ENCODE data around the gene ST3GAL5.

Gene ST3GAL5

GRCh38 chr2:85806358-85807118, 82.3 kb downstream of the ST3GAL5 start:
- no peak for DNase-seq (ENCODE audit: low read depth in 2 of 2)

GRCh38 chr2:85804583-85804982, 84.2 kb downstream of the ST3GAL5 start:
- peak in 1 of 2 donors; percentile 17 for DNase-seq (ENCODE audit: low read depth in 2 of 2)

GRCh38 chr2:85803704-85804425, 84.9 kb downstream of the ST3GAL5 start:
- DNase-seq (ENCODE audit: low read depth in 2 of 2), result no peak

- DNase-seq (ENCODE audit: low read depth in 2 of 2), result no peak
Measured at GRCh38 chr2:85802354-85803103, 86.3 kb downstream of the ST3GAL5 start.

- no peak for DNase-seq (ENCODE audit: low read depth in 2 of 2)
Measured at GRCh38 chr2:85801871-85802270, 86.9 kb downstream of the ST3GAL5 start.

DNA sequence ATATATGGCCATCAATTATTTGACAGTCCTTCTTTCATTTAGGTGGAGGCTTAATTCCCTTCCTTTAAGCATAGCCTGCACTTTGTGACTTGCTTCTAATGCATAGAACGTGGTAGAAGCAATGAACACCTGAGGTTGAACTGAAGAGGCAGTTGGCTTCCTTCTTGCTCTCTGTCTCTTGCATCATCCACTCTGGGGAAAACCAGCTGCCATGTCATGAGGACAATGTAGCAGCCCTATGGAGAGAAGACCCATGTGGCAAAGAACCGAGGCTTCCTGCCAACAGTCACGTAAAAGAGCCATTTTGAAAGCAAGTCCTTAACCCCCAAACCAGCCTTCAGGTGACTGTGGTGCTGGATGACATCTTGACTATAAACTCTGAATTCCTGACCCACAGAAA, 88.2 kb downstream of the ST3GAL5 start:
- no peak for DNase-seq (ENCODE audit: low read depth in 2 of 2)

DNA sequence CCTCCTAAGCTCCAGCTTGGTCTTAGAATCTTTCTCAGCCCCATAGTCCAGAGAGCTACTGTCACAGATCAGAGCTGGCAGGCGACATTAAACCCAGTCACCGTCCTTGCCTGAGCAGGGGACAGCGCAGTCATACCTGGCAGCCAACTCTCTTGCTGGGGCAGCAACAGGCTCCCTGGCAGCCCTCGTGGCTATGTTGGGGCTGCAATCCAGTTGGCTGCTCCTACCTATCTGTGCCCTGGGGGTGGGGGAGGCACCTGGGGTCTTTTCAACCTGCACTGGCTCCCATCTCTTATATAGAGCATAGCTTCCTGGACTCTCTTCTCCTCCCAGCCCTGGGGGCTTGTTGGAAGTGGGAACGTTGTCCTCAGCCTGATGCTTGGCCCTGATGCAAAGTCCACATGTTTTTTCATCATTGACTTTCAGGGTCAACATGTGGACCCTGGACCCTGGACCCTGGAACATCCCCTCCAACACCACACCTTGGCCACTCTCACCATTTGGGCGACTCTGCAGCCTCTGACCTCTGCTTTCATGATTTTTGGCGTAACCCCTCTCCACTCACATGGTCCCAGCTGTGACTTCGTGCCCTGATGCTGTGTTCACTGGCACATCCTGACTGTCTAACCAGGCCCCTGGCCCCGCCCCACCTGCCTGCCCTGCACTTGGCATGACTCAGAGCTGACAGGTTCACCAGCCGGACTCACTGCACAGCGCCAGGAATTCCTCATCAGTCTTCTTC, 89.4 kb downstream of the ST3GAL5 start:
- DNase-seq (ENCODE audit: low read depth in 2 of 2), result peak in 1 of 2 donors; percentile 4

GRCh38 chr2:85797921-85798320, 90.9 kb downstream of the ST3GAL5 start:
- no peak for DNase-seq (ENCODE audit: low read depth in 2 of 2)

DNA sequence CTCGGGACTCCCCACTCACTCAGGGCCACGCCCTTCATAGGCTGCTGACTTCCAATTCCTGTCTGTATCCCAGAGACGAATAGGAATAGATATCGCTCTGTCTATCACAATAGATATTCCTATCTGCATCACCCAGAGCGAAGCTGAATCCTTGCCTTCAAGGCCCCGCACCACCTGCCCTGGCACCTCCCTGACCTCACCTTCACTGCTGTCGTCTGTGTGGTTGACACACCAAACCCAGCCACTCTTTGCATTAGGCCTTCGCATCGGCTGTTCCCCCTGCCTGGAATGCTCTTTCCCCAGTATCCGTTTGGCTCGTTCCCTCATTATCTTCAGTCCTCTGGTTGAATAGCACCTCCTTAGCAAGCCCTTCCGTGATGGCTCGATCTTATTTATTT, 91.5 kb downstream of the ST3GAL5 start:
- no peak for DNase-seq (ENCODE audit: low read depth in 2 of 2)

DNA sequence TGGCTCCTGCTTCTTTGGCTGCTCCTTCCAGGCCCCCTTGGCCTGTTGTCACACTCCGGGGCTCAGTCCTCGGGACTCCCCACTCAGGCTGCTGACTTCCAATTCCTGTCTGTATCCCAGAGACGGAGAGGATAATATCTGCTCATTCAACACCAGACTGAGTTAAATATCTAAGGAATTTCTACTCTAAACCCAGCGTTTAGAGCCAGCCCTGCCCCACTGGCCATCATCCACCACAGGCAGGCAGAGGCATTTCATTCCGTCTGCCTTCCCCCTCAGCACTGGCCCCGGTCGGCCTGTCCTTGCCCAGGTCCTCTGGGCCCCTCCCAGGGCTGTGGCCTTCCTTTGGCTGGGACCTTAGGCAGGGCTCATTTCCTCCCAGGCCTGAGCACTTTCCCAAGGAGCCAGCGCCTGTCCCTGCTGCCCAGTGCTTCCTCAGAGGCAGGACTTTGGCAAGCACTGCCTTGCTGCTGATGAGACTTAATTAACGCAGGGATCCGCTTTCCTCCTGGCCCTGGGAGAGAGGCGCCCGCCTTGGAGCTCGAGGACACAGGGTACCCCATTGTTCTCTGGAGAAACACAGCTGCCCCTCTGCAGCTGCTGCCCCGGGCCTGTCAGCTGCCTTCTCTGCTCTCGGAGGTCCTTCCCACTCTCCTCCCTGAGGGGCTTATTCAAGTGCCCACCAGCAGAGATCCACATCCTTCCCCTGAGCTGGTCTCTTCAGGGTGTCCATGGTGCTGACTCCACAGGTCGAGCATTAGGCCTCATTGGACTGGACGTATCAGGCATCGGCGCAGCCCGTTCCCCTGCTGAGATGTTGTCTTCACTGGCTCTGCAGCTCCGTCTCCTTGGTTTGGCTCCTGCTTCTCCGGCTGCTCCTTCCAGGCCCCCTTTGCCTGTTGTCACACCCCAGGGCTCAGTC, 92.2 kb downstream of the ST3GAL5 start:
- DNase-seq (ENCODE audit: low read depth in 2 of 2), result no peak

DNA sequence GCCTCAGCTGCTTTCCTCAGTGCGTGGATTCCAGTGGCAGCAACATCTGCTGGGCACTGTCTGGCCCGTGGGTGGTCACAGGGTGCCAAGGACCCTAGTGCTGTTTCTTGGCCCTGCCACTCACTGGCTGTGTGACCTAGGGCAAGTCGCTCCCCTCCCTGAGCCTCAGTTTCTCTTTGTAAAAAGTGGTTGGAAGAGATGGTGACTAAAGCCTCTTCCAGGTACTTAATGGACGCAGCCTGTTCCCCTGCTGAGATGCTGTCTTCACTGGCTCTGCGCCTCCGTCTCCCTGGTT, 92.8 kb downstream of the ST3GAL5 start:
- no peak for DNase-seq (ENCODE audit: low read depth in 2 of 2)

DNA sequence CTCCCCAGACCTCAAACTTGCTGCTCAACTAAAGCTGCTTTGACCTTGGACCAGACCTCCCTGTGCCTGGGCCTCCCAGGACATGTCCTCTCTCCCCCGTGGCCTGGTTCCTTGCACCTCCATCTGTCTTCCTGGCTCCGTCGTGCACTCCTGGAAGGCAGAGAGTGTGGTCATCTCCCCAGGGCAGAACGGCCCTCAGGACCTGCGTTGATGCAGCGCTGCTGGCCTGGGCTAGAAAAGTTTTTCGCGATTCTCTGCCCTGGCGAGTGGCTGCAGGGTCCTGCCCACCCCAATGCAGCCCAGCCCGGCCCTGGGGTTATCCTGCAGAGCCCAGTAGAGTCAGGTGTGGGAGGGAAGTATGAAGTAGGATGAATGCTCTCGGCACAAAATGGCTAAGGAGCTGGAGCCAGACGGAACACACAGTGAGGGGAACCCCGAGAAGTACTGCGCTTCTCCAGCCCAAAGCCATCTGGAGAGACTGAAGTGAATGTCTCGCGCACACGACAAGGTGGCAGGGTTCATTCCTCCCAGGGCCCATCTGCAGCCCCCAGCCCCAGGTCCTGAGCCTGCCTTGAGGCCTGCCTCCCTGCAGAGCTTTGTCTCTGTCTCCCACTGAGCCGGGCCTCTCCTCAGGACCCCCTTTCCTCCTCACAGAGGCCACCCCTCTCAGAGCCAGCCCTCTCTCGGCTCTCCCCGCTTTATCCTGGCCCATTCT, 93.3 kb downstream of the ST3GAL5 start:
- DNase-seq (ENCODE audit: low read depth in 2 of 2), result no peak

- no peak for DNase-seq (ENCODE audit: low read depth in 2 of 2)
Measured at GRCh38 chr2:85794491-85795121, 94.2 kb downstream of the ST3GAL5 start.

- no peak for DNase-seq (ENCODE audit: low read depth in 2 of 2)
Measured at GRCh38 chr2:85794038-85794441, 94.8 kb downstream of the ST3GAL5 start.

DNA sequence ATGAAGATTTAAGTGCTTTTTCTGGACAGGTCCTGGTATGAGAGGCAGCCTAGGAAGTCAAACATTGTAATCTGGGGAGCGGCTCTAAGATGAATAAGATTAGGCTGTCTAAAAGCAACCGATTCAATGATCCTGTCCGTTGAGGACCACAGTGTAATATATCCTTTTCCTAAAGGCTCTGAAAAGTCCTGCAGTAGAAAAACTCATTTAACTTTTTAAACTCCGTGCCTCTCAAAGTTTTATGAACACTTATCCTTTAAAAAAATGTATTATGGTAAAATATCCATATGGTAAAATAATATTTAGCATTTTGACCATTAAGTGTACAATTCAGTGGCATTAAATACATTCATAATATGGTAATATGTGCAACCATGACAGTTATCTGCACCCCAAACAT, 95.2 kb downstream of the ST3GAL5 start:
- no peak for DNase-seq (ENCODE audit: low read depth in 2 of 2)

DNA sequence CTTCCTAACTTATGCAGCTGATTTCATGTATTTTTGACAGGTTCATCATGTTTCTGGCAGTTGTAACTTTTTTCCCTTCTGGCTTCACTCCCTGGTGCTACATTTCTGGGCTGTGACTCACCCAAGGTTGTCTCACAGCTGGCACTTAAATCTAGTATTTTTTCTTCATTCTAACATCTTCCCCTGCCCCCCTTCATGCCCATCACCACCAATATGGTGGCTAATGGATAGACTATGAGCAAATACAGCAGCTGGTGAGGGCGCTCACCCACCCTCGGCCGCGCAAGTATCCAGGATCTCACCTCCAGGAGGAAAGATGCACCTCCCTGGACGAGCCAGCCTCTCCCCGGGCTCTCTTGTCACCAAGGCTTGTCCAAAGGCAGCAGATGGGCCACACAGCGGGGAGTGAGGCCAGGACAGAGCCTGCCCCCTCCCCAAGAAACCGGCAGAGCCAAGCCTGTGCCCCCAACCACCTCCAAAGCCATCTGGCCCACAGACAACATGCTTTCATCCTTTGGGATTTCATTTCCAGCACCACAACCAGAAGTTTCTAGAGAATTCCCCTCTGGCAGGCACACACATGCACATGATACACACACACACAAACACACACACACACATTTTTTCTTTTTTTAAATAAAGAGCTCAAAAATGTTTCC, 95.9 kb downstream of the ST3GAL5 start:
- DNase-seq (ENCODE audit: low read depth in 2 of 2), result no peak

- DNase-seq (ENCODE audit: low read depth in 2 of 2), result no peak
Measured at GRCh38 chr2:85791704-85792565, 96.9 kb downstream of the ST3GAL5 start.

GRCh38 chr2:85790499-85791188, 98.1 kb downstream of the ST3GAL5 start:
- no peak for DNase-seq (ENCODE audit: low read depth in 2 of 2)
